GM18873 (cell line): ENCODE data around the gene ADCYAP1R1.

Source experiments
- ATAC-seq: cut with Tn5 transposase; IDR thresholded peaks from one replicate; pipeline ENCODE4 v1.9.1; 2021; ENCODE audit warnings: mild to moderate bottlenecking, moderate library complexity, moderate number of reproducible peaks; ENCODE audit not compliant: unreplicated experiment, low FRiP score

Gene ADCYAP1R1

GRCh38 chr7:31102973-31103850 lies 51.1 kb downstream of the ADCYAP1R1 start:
- no peak for ATAC-seq

GRCh38 chr7:31104361-31105255 lies 52.5 kb downstream of the ADCYAP1R1 start:
- no peak for ATAC-seq

GRCh38 chr7:31105256-31105950 lies 53.3 kb downstream of the ADCYAP1R1 start:
- no peak for ATAC-seq

GRCh38 chr7:31106303-31107105 lies 54.4 kb downstream of the ADCYAP1R1 start:
- no peak for ATAC-seq

- no peak for ATAC-seq
Observed at GRCh38 chr7:31107106-31108090, 55.3 kb downstream of the ADCYAP1R1 start.

- no peak for ATAC-seq
Observed at GRCh38 chr7:31108097-31108657, 56.1 kb downstream of the ADCYAP1R1 start.

GRCh38 chr7:31109751-31110150 lies 57.6 kb downstream of the ADCYAP1R1 start:
- no peak for ATAC-seq

- ATAC-seq: no peak
Observed at GRCh38 chr7:31110331-31111108, 58.4 kb downstream of the ADCYAP1R1 start.

- no peak for ATAC-seq
Observed at GRCh38 chr7:31111109-31111451, 59.0 kb downstream of the ADCYAP1R1 start.

GRCh38 chr7:31113660-31114059 lies 61.6 kb downstream of the ADCYAP1R1 start:
- ATAC-seq: no peak

GRCh38 chr7:31114593-31115343 lies 62.7 kb downstream of the ADCYAP1R1 start:
- no peak for ATAC-seq

GRCh38 chr7:31116615-31117014 lies 64.5 kb downstream of the ADCYAP1R1 start:
- no peak for ATAC-seq

- no peak for ATAC-seq
Observed at GRCh38 chr7:31119249-31119648, 67.1 kb downstream of the ADCYAP1R1 start.

GRCh38 chr7:31120800-31121513 lies 68.8 kb downstream of the ADCYAP1R1 start:
- no peak for ATAC-seq

GRCh38 chr7:31121601-31122000 lies 69.5 kb downstream of the ADCYAP1R1 start:
- no peak for ATAC-seq

GRCh38 chr7:31122649-31123058 lies 70.5 kb downstream of the ADCYAP1R1 start:
- ATAC-seq: no peak
